ENCODE measurements around the gene DHDDS. TPM values are rescaled to one million over a fixed set of nuclear protein-coding genes. Genes with fewer than 3 reads are reported as not detected.

The DHDDS gene
- total and polyA plus RNA-seq, 2 of the 13 experiments (the other 11 are each of a cell fraction or from before 2014, with no cell fraction given), result 18.9 to 28.3 TPM

GRCh38 chr1:26431979-26432695 is at the start of gene DHDDS (continued):
- TF ChIP-seq HNRNPK (IDR thresholded peaks at IDR 0.05; ENCODE audit: low read depth, low read length, poor library complexity, severe bottlenecking) (peak; percentile 36), KAT2B (IDR thresholded peaks at IDR 0.05; ENCODE audit: borderline replicate concordance, low read depth, low read length) (no peak), ZNF644 (CRISPR knock-in tag; IDR thresholded peaks at IDR 0.05; ENCODE audit: low read depth) (no peak), ZNF256 (CRISPR knock-in tag; conservative IDR thresholded peaks at IDR 0.05) (peak; percentile 93), ERF (CRISPR knock-in tag; IDR thresholded peaks at IDR 0.05) (peak; percentile 98), ARHGAP35 (CRISPR knock-in tag; IDR thresholded peaks at IDR 0.05; ENCODE audit: borderline replicate concordance) (peak; percentile 96), PAWR (CRISPR knock-in tag; IDR thresholded peaks at IDR 0.05; ENCODE audit: borderline replicate concordance) (no peak), SMC3 (IDR thresholded peaks at IDR 0.05; ENCODE audit: low read length) (no peak), ZNF12 (CRISPR knock-in tag; IDR thresholded peaks at IDR 0.05) (peak; percentile 77), ZNF841 (CRISPR knock-in tag; IDR thresholded peaks at IDR 0.05; ENCODE audit: borderline replicate concordance) (peak; percentile 53; the same call in 1 of the 2 replicates), ZNF616 (CRISPR knock-in tag; IDR thresholded peaks at IDR 0.05; ENCODE audit: low read depth) (no peak; the same call in 1 of the 2 replicates), HCFC1 (IDR thresholded peaks at IDR 0.05; ENCODE audit: low read depth, low read length) (peak; percentile 73), POLR2G (IDR thresholded peaks at IDR 0.05; ENCODE audit: low read depth, low read length) (peak; percentile 93), ARNTL (CRISPR knock-in tag; IDR thresholded peaks at IDR 0.05) (peak; percentile 94), MTERF4 (CRISPR knock-in tag; IDR thresholded peaks at IDR 0.05) (peak; percentile 92), ZNF292 (CRISPR knock-in tag; IDR thresholded peaks at IDR 0.05; ENCODE audit: borderline replicate concordance, low read depth) (0 out of 2 replicates have a peak, but pooled peaks have one; percentile 47), MYNN (CRISPR knock-in tag; IDR thresholded peaks at IDR 0.05; ENCODE audit: low read depth) (no peak), UBTF (CRISPR knock-in tag; IDR thresholded peaks at IDR 0.05) (peak; percentile 58; the same call in 1 of the 2 replicates), ZSCAN21 (CRISPR knock-in tag; IDR thresholded peaks at IDR 0.05; ENCODE audit: borderline replicate concordance) (peak; percentile 95), ZBTB42 (CRISPR knock-in tag; IDR thresholded peaks at IDR 0.05) (no peak; the same call in 1 of the 2 replicates), CHD4 (IDR thresholded peaks at IDR 0.05; ENCODE audit: borderline replicate concordance, low read length) (no peak), MED13 (CRISPR knock-in tag; IDR thresholded peaks at IDR 0.05) (peak; percentile 95)
- TF ChIP-seq, protein P1, sequence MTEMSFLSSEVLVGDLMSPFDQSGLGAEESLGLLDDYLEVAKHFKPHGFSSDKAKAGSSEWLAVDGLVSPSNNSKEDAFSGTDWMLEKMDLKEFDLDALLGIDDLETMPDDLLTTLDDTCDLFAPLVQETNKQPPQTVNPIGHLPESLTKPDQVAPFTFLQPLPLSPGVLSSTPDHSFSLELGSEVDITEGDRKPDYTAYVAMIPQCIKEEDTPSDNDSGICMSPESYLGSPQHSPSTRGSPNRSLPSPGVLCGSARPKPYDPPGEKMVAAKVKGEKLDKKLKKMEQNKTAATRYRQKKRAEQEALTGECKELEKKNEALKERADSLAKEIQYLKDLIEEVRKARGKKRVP (CRISPR knock-in tag; IDR thresholded peaks at IDR 0.05), result peak in 1 of 2 experiments; percentile 83; a peak in 2 of 4 replicates
- TF ChIP-seq, protein P2, sequence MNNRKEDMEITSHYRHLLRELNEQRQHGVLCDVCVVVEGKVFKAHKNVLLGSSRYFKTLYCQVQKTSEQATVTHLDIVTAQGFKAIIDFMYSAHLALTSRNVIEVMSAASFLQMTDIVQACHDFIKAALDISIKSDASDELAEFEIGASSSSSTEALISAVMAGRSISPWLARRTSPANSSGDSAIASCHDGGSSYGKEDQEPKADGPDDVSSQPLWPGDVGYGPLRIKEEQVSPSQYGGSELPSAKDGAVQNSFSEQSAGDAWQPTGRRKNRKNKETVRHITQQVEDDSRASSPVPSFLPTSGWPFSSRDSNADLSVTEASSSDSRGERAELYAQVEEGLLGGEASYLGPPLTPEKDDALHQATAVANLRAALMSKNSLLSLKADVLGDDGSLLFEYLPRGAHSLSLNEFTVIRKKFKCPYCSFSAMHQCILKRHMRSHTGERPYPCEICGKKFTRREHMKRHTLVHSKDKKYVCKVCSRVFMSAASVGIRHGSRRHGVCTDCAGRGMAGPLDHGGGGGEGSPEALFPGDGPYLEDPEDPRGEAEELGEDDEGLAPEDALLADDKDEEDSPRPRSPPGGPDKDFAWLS (CRISPR knock-in tag; IDR thresholded peaks at IDR 0.05; ENCODE audit: borderline replicate concordance), result no peak; the same call in 1 of the 2 replicates
